AG04449 (cell line): ENCODE results near the gene TLR6.

ENCODE experiments used
- CTCF ChIA-PET: fragments of 350-600 bp; formaldehyde crosslinking; extraction: SDS; loops from one replicate; lab custom pipeline; 2021; ENCODE audit warnings: antibody characterized with exemption; lab: Yijun Ruan, JAX
- POLR2A ChIA-PET: fragments of 400-600, 350-600 bp; formaldehyde crosslinking; extraction: SDS; loops from one replicate; lab custom pipeline; 2020; ENCODE audit warnings: antibody characterized with exemption, inconsistent platforms; lab: Yijun Ruan, JAX
- DNase-seq: peaks from one replicate; pipeline ENCODE4 v3.0.0-alpha.2; 2010; ENCODE audit warnings: low read depth, low spot score
- H3K4me3 ChIP-seq: 2 replicates; pipeline ENCODE4 v1.5.1; 2011; ENCODE audit warnings: low read depth, mild to moderate bottlenecking, control low read depth, low read length
- TF ChIP-seq, protein P1 (sequence below): IDR thresholded peaks from one replicate; pipeline ENCODE4 v1.5.1; 2011; ENCODE audit warnings: mild to moderate bottlenecking, moderate library complexity, low read length, control low read depth, inconsistent platforms; ENCODE audit not compliant: insufficient read depth; ENCODE audit errors: missing control alignments

The TLR6 gene

DNA sequence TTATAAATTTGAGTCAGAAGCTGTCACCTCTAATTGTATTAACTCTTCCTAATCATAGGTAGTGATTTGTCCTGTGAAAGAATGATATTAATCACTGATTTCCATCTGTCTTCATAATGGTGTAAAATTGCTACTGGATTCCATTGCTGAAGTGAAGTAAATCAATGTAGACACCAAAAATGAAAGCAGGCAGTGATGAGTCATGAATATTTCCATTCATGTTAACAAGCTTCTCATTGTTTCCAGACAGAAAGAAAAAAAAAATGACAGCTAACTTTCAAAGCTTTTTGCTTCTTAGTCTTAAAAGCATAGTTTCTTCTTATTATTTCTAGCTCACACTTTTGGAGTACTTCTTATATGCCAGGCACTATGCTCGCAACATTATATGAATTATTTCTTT is 32.5 kb upstream of the TLR6 start:
- CTCF ChIA-PET = interaction anchor here (0.7 to 3.2 kb wide), 6 partner anchors 14 to 246 kb away, joined by 3 to 20 read pairs (median 6); partner anchors contain the start of gene TLR1
- TF ChIP-seq, protein P1, sequence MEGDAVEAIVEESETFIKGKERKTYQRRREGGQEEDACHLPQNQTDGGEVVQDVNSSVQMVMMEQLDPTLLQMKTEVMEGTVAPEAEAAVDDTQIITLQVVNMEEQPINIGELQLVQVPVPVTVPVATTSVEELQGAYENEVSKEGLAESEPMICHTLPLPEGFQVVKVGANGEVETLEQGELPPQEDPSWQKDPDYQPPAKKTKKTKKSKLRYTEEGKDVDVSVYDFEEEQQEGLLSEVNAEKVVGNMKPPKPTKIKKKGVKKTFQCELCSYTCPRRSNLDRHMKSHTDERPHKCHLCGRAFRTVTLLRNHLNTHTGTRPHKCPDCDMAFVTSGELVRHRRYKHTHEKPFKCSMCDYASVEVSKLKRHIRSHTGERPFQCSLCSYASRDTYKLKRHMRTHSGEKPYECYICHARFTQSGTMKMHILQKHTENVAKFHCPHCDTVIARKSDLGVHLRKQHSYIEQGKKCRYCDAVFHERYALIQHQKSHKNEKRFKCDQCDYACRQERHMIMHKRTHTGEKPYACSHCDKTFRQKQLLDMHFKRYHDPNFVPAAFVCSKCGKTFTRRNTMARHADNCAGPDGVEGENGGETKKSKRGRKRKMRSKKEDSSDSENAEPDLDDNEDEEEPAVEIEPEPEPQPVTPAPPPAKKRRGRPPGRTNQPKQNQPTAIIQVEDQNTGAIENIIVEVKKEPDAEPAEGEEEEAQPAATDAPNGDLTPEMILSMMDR = no peak
- POLR2A ChIA-PET = interaction anchor here (1.7 to 2.0 kb wide), 2 partner anchors 13 to 20 kb away, joined by 6 to 10 read pairs; no protein-coding TSS in a partner anchor

DNA sequence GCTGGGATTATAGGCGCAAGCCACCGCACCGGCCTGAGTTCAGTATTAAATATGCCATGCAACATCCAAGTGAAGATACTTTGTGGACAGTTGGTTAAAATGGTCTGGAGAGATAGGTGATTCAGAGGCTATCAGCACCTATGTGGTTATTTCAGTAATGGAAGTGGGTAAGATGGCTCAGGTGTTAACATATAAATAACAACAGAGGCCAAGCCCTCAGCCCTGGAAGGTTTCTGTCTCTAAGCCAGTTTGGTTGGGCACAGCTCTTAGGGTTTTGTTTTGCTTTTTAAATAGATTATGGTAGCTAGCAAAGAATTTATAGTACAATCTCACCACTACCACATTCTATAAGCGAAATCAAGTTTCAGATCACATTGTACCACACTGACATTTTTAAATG is 27.6 kb upstream of the TLR6 start:
- CTCF ChIA-PET = interaction anchor here (1.4 to 1.7 kb wide), 2 partner anchors 18 to 125 kb away, joined by 3 to 5 read pairs; no protein-coding TSS in a partner anchor
- no peak overlapping the region for H3K4me3 ChIP-seq
- TF ChIP-seq, protein P1 = no peak
- POLR2A ChIA-PET = no interaction called here
- DNase-seq = no peak

More for the DNA sequence above, 32.5 kb upstream of the TLR6 start:
- no peak for DNase-seq
- H3K4me3 ChIP-seq = no peak overlapping the region

DNA sequence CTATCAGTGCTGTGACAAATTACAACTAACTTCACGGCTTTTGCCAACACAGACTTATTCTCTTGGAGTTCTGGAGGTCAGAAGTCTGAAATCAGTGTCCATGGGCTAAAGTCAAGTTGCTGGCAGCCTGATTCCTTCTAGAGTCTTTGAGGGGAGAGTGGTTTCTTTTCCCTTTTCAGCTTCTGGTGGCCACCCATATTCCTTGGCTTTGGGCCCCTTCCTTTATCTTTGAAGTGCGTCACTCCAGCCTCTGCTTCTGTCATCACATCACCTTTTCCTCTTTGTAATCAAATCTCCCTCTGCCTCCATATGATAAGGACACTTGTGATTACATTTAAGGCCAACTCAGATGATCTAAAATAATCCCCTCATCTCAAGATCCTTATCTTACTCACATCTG is 20.0 kb upstream of the TLR6 start:
- TF ChIP-seq, protein P1 = no peak
- ChIA-PET POLR2A (interaction anchor here (2.2 kb wide), 1 partner anchor 12 kb away, joined by 10 read pairs; no protein-coding TSS in a partner anchor), CTCF (interaction anchor here (1.5 to 1.7 kb wide), 3 partner anchors 16 to 117 kb away, joined by 4 to 10 read pairs (median 6); partner anchors contain the start of gene TLR10)

DNA sequence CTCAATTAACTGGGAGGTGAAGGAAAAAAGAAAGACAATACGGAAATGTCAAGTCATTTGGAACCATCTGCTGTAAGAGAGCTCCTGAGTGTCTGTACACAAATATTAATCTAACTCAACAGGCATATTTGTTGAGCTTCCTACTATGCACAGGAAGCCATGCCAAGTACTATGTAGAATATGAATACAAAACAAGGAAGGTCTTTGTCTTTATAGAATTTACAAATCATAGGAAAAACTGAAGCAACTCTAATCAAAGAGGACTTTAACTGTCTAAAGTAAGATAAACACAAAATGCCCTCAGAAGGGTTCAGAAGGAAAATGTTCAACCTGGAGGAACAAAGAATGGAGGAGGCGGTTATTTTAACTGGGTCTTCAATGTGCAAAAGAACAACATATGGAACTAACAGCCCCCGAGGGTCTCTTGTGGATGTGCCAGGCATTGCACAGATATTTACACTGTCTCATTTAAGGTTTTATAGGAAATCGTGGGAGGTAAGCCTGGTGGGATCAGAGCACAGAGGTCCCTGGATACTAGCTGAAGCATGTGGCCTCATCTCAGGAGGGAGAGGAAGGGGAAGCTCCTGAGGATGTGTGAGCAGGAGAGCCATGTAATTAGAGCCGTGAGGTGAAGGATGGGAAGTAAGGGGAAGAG is 16.8 kb upstream of the TLR6 start:
- DNase-seq = no peak
- ChIA-PET POLR2A (no interaction called here), CTCF (interaction anchor here (1.0 to 6.5 kb wide), 5 partner anchors 12 to 115 kb away, joined by 4 to 32 read pairs (median 7); no protein-coding TSS in a partner anchor)
- TF ChIP-seq, protein P1 = no peak
- H3K4me3 ChIP-seq = no peak overlapping the region

More for the DNA sequence above, 20.0 kb upstream of the TLR6 start:
- DNase-seq = no peak
- no peak overlapping the region for H3K4me3 ChIP-seq

DNA sequence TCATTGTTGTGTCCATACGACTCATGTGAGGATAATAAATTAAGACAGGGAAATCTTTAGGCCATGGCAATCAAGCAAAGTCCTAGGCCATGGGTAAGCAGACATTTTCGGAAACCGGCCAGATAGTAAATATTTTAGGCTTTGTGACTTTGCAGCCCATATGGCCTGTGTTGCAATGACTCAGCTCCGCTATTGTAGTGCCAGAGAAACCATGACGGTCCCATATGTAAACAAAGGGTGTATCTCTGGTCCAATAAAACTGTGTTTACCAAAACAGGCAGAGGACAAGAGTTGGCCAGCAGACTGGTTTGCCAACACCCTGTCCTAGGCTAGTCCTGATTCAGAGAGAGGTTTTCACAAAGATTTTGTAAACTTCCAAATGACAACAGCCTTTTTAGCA is 16.0 kb upstream of the TLR6 start:
- ChIA-PET CTCF (interaction anchor here (2.1 to 6.5 kb wide), 2 partner anchors 12 to 114 kb away, joined by 10 to 32 read pairs; no protein-coding TSS in a partner anchor), POLR2A (no interaction called here)
- TF ChIP-seq, protein P1 = no peak
- no peak for DNase-seq
- H3K4me3 ChIP-seq = no peak overlapping the region

DNA sequence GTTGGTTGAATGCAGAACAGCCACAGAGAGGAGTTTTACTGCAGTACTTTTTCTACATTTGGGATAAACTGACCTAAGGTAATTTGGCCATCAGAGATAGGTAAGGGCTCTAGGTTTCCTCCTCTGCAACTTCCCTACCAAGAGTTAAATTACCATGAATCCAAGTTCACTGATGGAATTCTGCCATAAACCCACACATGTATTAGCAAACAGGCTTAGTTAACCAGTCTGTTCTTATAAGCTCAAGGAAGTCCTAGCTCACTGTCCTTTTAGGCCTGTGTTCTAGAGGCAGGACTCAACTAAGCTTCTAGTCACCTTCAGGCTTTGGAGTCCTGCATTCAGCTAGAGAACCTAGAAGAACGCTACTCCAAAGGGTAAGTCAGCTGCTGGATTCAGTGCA is 15.0 kb upstream of the TLR6 start:
- POLR2A ChIA-PET = no interaction called here
- DNase-seq = no peak
- CTCF ChIA-PET = interaction anchor here (0.9 to 6.5 kb wide), 7 partner anchors 8 to 112 kb away, joined by 3 to 32 read pairs (median 4); partner anchors contain the start of gene TLR10
- TF ChIP-seq, protein P1 = no peak
- no peak overlapping the region for H3K4me3 ChIP-seq
